Liver (tissue), 9 donors: ENCODE results near the gene MAOB. TPM values are rescaled to one million over a fixed set of nuclear protein-coding genes. Genes with fewer than 3 reads are reported as not detected.
A peak's percentile ranks its signal among the peaks of the same experiment; 100 is the strongest.

Source experiments
- DNase-seq: peaks from one replicate; pipeline ENCODE4 v3.0.0-alpha.2; 2017; ENCODE audit warnings: low spot score
- H3K27ac ChIP-seq, 2 donors: one replicate each; pipeline ENCODE4 v1.7.0; 2013; ENCODE audit warnings: inconsistent platforms in 2 of 2, low read length in 2 of 2, control low read depth in 1 of 2, low read depth in 1 of 2, mild to moderate bottlenecking in 1 of 2
- H3K27me3 ChIP-seq, 4 donors: one replicate each; pipeline versions ENCODE4 v1.6.1 to v1.7.0; 2013; ENCODE audit warnings: low read length in 3 of 4, inconsistent platforms in 1 of 4, mild to moderate bottlenecking in 1 of 4, moderate library complexity in 1 of 4; ENCODE audit not compliant: control insufficient read depth in 4 of 4, insufficient read depth in 4 of 4
- H3K36me3 ChIP-seq, 4 donors: one replicate each; pipeline versions ENCODE4 v1.6.1 to v1.7.0; 2013; ENCODE audit warnings: low read length in 3 of 4, mild to moderate bottlenecking in 3 of 4, low read depth in 1 of 4, moderate library complexity in 1 of 4; ENCODE audit not compliant: control insufficient read depth in 4 of 4, insufficient read depth in 3 of 4
- H3K4me1 ChIP-seq, 4 donors: one replicate each; pipeline versions ENCODE4 v1.6.1 to v1.7.0; 2013; ENCODE audit warnings: low read length in 3 of 4, mild to moderate bottlenecking in 3 of 4, moderate library complexity in 1 of 4; ENCODE audit not compliant: control insufficient read depth in 4 of 4, insufficient read depth in 4 of 4
- H3K4me3 ChIP-seq, 3 donors: one replicate each; pipeline versions ENCODE4 v1.6.1 to v1.7.0; 2013; ENCODE audit warnings: low read length in 3 of 3, control low read depth in 1 of 3, low read depth in 1 of 3, mild to moderate bottlenecking in 1 of 3
- H3K9ac ChIP-seq, 2 donors: one replicate each; pipeline ENCODE4 v1.7.0; 2013; ENCODE audit warnings: low read length in 2 of 2, mild to moderate bottlenecking in 2 of 2, moderate library complexity in 2 of 2, control low read depth in 1 of 2, low read depth in 1 of 2
- H3K9me3 ChIP-seq, 4 donors: one replicate each; pipeline versions ENCODE4 v1.6.1 to v1.7.0; 2013; ENCODE audit warnings: low read length in 3 of 4; ENCODE audit not compliant: control insufficient read depth in 4 of 4
- FOXA2 ChIP-seq: IDR thresholded peaks from 2 replicates; pipeline ENCODE4 v1.6.1; 2016; ENCODE audit warnings: antibody characterized with exemption
- GABPA ChIP-seq, 2 donors: IDR thresholded peaks in 1 of 2; conservative IDR thresholded peaks in 1 of 2; 2 replicates each; pipeline ENCODE4 v1.6.1; 2016; ENCODE audit warnings: antibody characterized with exemption in 2 of 2, mild to moderate bottlenecking in 1 of 2, moderate library complexity in 1 of 2
- HNF4A ChIP-seq, 2 donors: conservative IDR thresholded peaks; 2 replicates each; pipeline ENCODE4 v1.6.1; 2016; ENCODE audit warnings: antibody characterized with exemption in 2 of 2, mild to moderate bottlenecking in 2 of 2
- HNF4G ChIP-seq: IDR thresholded peaks from 2 replicates; pipeline ENCODE4 v1.6.1; 2016; ENCODE audit warnings: antibody characterized with exemption
- JUND ChIP-seq, 2 donors: IDR thresholded peaks; 2 replicates each; pipeline ENCODE4 v1.6.1; 2016; ENCODE audit warnings: antibody characterized with exemption in 2 of 2
- NR2F2 ChIP-seq: IDR thresholded peaks from 2 replicates; pipeline ENCODE4 v1.6.1; 2016; ENCODE audit warnings: antibody characterized with exemption
- RAD21 ChIP-seq, 2 donors: IDR thresholded peaks; 2 replicates each; pipeline ENCODE4 v1.6.1; 2016; ENCODE audit warnings: antibody characterized with exemption in 2 of 2, mild to moderate bottlenecking in 2 of 2
- RXRA ChIP-seq, 2 donors: IDR thresholded peaks; 2 replicates each; pipeline ENCODE4 v1.6.1; 2017 to 2018; ENCODE audit warnings: antibody characterized with exemption in 2 of 2, mild to moderate bottlenecking in 1 of 2
- SP1 ChIP-seq: IDR thresholded peaks from 2 replicates; pipeline ENCODE4 v1.6.1; 2018; ENCODE audit warnings: antibody characterized with exemption, mild to moderate bottlenecking
- YY1 ChIP-seq: IDR thresholded peaks from 2 replicates; pipeline ENCODE4 v1.6.1; 2016; ENCODE audit warnings: antibody characterized with exemption, mild to moderate bottlenecking
- ZBTB33 ChIP-seq: IDR thresholded peaks from 2 replicates; pipeline ENCODE4 v1.6.1; 2016; ENCODE audit warnings: antibody characterized with exemption
- WGBS: extraction: QIAGEN DNeasy Blood & Tissue Kit; methylation state at CpG from one replicate; pipeline ENCODE4 v1.1.7; 2013; 5-methylcytosine and 5-hydroxymethylcytosine counted together
- polyA plus RNA-seq, 2 donors: library from polyadenylated mRNA; stranded (reverse) in 1 of 2; unstranded in 1 of 2; fragments of 200-250 nt in 1 of 2; fragments of >200 nt in 1 of 2; fragmentation: Nextera tagmentation in 1 of 2; extraction: Ambion mirVana in 1 of 2; gene quantifications; one replicate each; pipeline versions ENCODE4 v1.2.1 to v1.2.3, GENCODE V29; 2013 to 2015
- total RNA-seq, 2 donors: library from RNA; depleted of rRNA; stranded (reverse); fragments of >200 nt; gene quantifications; one replicate each; pipeline ENCODE4 v1.2.3, GENCODE V29; 2014
- TF ChIP-seq, protein P1 (sequence below): IDR thresholded peaks from 2 replicates; pipeline ENCODE4 v1.6.1; 2016; ENCODE audit warnings: antibody characterized with exemption, mild to moderate bottlenecking
- TF ChIP-seq, protein P2 (sequence below): fragments of 150-350 bp; IDR thresholded peaks from 2 replicates; pipeline ENCODE4 v1.5.1; 2017; ENCODE audit warnings: improper control_type of control experiment, low read depth, low read length; ENCODE audit not compliant: missing input control
- TF ChIP-seq, protein P3 (sequence below): IDR thresholded peaks from 2 replicates; pipeline ENCODE4 v1.6.1; 2016; ENCODE audit warnings: antibody characterized with exemption
- donor health status: healthy.
- donor health status: healthy.
- donor health status: healthy.
- donor health status: healthy.
- donor health status: healthy.

The MAOB gene
- total and polyA plus RNA-seq, 4 donors = 34.0 to 96.3 (median 72.6) TPM

- Histone ChIP-seq H3K9me3 (no peaks in the 10 kb centered on the region), H3K4me1 (peaks cover 0 to 52% (median 21%) of the 10 kb centered on the region in 4 donors), H3K36me3 (no peaks in the 10 kb centered on the region), H3K4me3 (no peak overlapping the region), H3K9ac (no peak overlapping the region), H3K27ac (peak overlapping the region; percentile 25 to 49), H3K27me3 (no peaks in the 10 kb centered on the region)
- 61% methylated on average over 4 of the region's 4 CpGs for WGBS
- TF ChIP-seq FOXA2 (no peak), GABPA (IDR thresholded peaks at IDR 0.05 in 1 of 2, conservative IDR thresholded peaks at IDR 0.05 in 1 of 2) (no peak)
- TF ChIP-seq, protein P1, sequence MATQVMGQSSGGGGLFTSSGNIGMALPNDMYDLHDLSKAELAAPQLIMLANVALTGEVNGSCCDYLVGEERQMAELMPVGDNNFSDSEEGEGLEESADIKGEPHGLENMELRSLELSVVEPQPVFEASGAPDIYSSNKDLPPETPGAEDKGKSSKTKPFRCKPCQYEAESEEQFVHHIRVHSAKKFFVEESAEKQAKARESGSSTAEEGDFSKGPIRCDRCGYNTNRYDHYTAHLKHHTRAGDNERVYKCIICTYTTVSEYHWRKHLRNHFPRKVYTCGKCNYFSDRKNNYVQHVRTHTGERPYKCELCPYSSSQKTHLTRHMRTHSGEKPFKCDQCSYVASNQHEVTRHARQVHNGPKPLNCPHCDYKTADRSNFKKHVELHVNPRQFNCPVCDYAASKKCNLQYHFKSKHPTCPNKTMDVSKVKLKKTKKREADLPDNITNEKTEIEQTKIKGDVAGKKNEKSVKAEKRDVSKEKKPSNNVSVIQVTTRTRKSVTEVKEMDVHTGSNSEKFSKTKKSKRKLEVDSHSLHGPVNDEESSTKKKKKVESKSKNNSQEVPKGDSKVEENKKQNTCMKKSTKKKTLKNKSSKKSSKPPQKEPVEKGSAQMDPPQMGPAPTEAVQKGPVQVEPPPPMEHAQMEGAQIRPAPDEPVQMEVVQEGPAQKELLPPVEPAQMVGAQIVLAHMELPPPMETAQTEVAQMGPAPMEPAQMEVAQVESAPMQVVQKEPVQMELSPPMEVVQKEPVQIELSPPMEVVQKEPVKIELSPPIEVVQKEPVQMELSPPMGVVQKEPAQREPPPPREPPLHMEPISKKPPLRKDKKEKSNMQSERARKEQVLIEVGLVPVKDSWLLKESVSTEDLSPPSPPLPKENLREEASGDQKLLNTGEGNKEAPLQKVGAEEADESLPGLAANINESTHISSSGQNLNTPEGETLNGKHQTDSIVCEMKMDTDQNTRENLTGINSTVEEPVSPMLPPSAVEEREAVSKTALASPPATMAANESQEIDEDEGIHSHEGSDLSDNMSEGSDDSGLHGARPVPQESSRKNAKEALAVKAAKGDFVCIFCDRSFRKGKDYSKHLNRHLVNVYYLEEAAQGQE = no peak
- no peak for DNase-seq
Observed at GRCh38 chrX:43866423-43866822, 15.8 kb downstream of the MAOB start.

DNA sequence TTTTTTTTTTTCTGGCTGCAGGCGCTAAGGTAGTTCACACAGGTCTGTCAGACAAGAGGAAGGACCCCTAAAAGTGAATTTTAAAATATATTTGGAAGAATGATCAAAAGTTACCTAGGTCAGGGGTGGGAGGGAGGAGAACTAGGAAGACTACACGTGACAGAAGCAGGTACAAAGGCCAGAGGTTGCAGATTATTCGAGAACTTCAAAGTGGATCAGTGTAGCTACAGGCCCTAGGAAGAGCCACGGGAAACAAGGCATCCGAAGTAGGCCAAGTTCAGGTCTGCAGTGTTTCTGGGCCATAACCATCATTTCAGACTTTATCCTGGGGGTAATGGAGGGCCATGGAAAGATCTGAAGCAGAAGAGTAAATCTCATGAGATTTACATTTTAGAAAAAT, 16.5 kb downstream of the MAOB start:
- WGBS = 36% methylated on average over 5 of the region's 5 CpGs
- no peaks in the 10 kb centered on the region for H3K36me3 ChIP-seq
- no peak overlapping the region for H3K4me3 ChIP-seq
- no peaks in the 10 kb centered on the region for H3K9me3 ChIP-seq
- DNase-seq = no peak
- no peak overlapping the region for H3K9ac ChIP-seq
- TF ChIP-seq YY1 = no peak
- TF ChIP-seq SP1 = peak; percentile 26
- TF ChIP-seq HNF4A (conservative IDR thresholded peaks at IDR 0.05) = peak; percentile 42 to 54
- TF ChIP-seq RAD21 (IDR thresholded peaks at IDR 0.05) = no peak
- TF ChIP-seq RXRA (IDR thresholded peaks at IDR 0.05) = peak in 1 of 2 donors; percentile 16
- peaks cover 1 to 56% (median 23%) of the 10 kb centered on the region in 4 donors for H3K4me1 ChIP-seq
- H3K27me3 ChIP-seq = no peaks in the 10 kb centered on the region
- H3K27ac ChIP-seq = peak overlapping the region; percentile 25 to 49

DNA sequence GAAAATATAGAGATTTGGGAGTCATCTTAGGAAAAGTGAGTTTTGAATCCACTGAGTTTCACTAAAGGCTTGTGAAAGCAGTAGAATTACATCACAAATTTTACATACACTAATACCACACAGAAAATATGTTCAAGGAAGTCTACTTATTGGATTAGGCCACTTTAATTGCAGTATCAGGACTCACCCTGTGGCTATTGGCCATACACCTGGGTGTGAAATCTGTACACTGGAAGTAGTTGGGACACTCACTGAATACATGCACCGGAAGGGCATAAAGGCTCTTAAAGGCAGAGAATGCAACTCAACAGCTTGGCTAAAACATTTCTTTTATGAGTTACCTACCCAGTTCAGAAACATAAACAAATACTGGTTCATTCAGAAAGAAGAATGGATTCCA, 19.8 kb downstream of the MAOB start:
- TF ChIP-seq JUND (IDR thresholded peaks at IDR 0.05) (no peak), FOXA2 (no peak), HNF4A (conservative IDR thresholded peaks at IDR 0.05) (no peak), RAD21 (IDR thresholded peaks at IDR 0.05) (no peak), ZBTB33 (no peak), GABPA (IDR thresholded peaks at IDR 0.05 in 1 of 2, conservative IDR thresholded peaks at IDR 0.05 in 1 of 2) (no peak), SP1 (no peak), HNF4G (no peak), NR2F2 (no peak)
- TF ChIP-seq, protein P2, sequence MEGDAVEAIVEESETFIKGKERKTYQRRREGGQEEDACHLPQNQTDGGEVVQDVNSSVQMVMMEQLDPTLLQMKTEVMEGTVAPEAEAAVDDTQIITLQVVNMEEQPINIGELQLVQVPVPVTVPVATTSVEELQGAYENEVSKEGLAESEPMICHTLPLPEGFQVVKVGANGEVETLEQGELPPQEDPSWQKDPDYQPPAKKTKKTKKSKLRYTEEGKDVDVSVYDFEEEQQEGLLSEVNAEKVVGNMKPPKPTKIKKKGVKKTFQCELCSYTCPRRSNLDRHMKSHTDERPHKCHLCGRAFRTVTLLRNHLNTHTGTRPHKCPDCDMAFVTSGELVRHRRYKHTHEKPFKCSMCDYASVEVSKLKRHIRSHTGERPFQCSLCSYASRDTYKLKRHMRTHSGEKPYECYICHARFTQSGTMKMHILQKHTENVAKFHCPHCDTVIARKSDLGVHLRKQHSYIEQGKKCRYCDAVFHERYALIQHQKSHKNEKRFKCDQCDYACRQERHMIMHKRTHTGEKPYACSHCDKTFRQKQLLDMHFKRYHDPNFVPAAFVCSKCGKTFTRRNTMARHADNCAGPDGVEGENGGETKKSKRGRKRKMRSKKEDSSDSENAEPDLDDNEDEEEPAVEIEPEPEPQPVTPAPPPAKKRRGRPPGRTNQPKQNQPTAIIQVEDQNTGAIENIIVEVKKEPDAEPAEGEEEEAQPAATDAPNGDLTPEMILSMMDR = no peak
- TF ChIP-seq, protein P3, sequence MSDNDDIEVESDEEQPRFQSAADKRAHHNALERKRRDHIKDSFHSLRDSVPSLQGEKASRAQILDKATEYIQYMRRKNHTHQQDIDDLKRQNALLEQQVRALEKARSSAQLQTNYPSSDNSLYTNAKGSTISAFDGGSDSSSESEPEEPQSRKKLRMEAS = no peak
- TF ChIP-seq, protein P1 = no peak
- Histone ChIP-seq H3K27me3 (no peaks in the 10 kb centered on the region), H3K36me3 (no peaks in the 10 kb centered on the region), H3K27ac (peak overlapping the region; percentile 67 to 75), H3K4me1 (peaks cover 1 to 39% (median 21%) of the 10 kb centered on the region in 4 donors), H3K9ac (no peak overlapping the region), H3K9me3 (no peaks in the 10 kb centered on the region), H3K4me3 (no peak overlapping the region)
- WGBS = 63% methylated on average over 1 of the region's 1 CpG
- no peak for DNase-seq
